HG02938 (cell line): ENCODE data around the gene NQO2.

ENCODE experiments used
- ATAC-seq: cut with Tn5 transposase; IDR thresholded peaks from one replicate; pipeline ENCODE4 v1.9.1; 2021; ENCODE audit warnings: mild to moderate bottlenecking, moderate library complexity; ENCODE audit not compliant: unreplicated experiment

Gene NQO2

DNA sequence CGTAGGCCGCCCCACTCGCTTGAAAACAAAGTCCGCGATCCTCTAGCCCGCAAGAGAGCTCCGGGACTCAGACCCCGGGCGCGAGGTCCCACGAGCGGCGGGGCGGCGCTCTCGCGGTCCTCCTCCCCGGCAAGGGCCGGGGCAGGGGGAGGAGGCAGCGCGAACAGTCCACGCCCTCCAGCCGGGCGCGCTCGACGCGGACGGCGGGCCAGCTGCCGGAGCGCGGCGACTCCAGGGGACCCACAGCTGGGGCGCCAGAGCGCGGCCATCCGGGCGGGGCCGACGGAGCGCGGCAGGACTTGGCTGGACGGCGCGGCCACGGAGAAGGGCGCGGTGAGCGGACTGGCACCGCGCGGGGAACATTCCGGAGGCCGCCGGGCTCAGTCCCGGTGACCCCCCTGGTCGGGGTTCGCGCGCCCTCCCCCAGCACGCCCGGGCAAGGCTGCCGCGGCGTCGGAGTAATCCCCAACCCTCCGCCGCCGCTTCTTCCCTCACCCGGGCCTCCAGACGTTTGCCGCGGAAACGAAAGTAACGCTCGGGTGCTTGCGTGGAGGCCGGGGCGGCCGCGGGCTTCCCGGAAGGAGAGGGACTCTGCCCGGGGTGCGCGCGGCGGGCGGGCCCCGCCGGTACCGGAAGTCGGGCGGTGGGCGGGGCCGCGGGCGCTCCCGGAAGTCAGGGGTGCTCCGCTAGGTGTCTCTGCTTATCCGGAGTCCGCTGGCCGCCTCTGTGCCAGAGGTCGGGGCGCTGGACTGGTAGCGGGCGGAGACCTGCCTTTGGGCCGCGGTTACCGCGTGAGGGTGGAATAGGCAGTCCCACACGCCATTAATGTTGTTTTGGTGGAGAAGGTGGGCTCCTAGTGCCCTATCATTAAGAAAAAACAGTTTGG is 68.9 kb downstream of the NQO2 start, which contains the start of gene RIPK1:
TSS of gene RIPK1 (plus strand) at position 166 of the 886 bp plus-strand sequence. CDS start 8,330 bp downstream, outside the sequence.
- peak; percentile 78 for ATAC-seq
